Ovary (tissue), 9 donors: Measurements from ENCODE around the gene ANTXR1. TPM values are rescaled to one million over a fixed set of nuclear protein-coding genes. Genes with fewer than 3 reads are reported as not detected.
"Not testable (repeated sequence)": the region's sequence is repeated elsewhere in the genome, so short reads cannot be mapped to it uniquely, and the experiment has no call there.

Source experiments
- DNase-seq, 5 donors: peaks; one replicate each; pipeline ENCODE4 v3.0.0-alpha.2; 2019 to 2020
- H3K27ac ChIP-seq, 2 donors: fragments of 200-600 bp; one replicate each; pipeline versions ENCODE4 v1.5.1 to v1.8.0; 2019 to 2022
- H3K27me3 ChIP-seq: fragments of 200-600 bp; one replicate; pipeline ENCODE4 v1.8.0; 2022
- H3K36me3 ChIP-seq: fragments of 200-600 bp; sonication (generic); one replicate; pipeline ENCODE4 v1.5.1; 2019
- H3K4me1 ChIP-seq: one replicate; pipeline ENCODE4 v1.8.1; 2013; ENCODE audit warnings: mild to moderate bottlenecking, moderate library complexity; ENCODE audit not compliant: insufficient read depth
- H3K4me3 ChIP-seq: fragments of 200-600 bp; sonication (generic); one replicate; pipeline ENCODE4 v1.5.1; 2017
- H3K9me3 ChIP-seq, 2 donors: fragments of 200-600 bp in 1 of 2; sonication (generic) in 1 of 2; one replicate each; pipeline versions ENCODE4 v1.5.1 to v1.8.1; 2013 to 2019; ENCODE audit warnings: mild to moderate bottlenecking in 1 of 2, moderate library complexity in 1 of 2
- EP300 ChIP-seq: sonication (generic); formaldehyde crosslinking; IDR thresholded peaks from one replicate; pipeline ENCODE4 v1.6.1; 2017; ENCODE audit warnings: antibody characterized with exemption
- POLR2A ChIP-seq: fragments of 450-650 bp; IDR thresholded peaks from one replicate; pipeline ENCODE4 v1.6.1; 2017; ENCODE audit warnings: antibody characterized with exemption, mild to moderate bottlenecking, moderate library complexity
- WGBS, 3 donors: extraction: QIAGEN DNeasy Blood & Tissue Kit in 1 of 3; methylation state at CpG; one replicate each; pipeline versions ENCODE4 v1.1.5 to v1.1.7; 2013 to 2017; 5-methylcytosine and 5-hydroxymethylcytosine counted together
- intact Hi-C, 4 donors: fragments of 100-400 bp; cut with DNase I; formaldehyde crosslinking; loops; one replicate each; pipeline versions ENCODE4 v1.11.0 to v1.15.1; 2022 to 2023
- polyA plus RNA-seq, 2 donors: library from polyadenylated mRNA; stranded (reverse); fragments of 200-250 nt in 1 of 2; fragments of 350-450 nt in 1 of 2; fragmentation: Illumina TruSeq in 1 of 2; extraction: RNeasy Lipid Tissue Mini Kit (QIAGEN cat#74804) in 1 of 2; gene quantifications; one replicate each; pipeline ENCODE4 v1.2.3, GENCODE V29; 2013 to 2014
- total RNA-seq, 7 donors: library from RNA; depleted of rRNA in 2 of 7; stranded (reverse); fragments of >200 nt in 2 of 7; fragmentation: NEBNext Ultra II Directional in 3 of 7; extraction: Animal tissue kit (Norgen Biotek cat#: 25700) in 3 of 7; gene quantifications; one replicate each; pipeline versions ENCODE4 v1.1.0 to v1.2.4, GENCODE V29; 2016 to 2023
- TF ChIP-seq, protein P1 (sequence below), 3 donors: fragments of 450-650 bp in 2 of 3; fragments of 200-600 bp in 1 of 3; IDR thresholded peaks; one replicate each; pipeline versions ENCODE4 v1.5.1 to v1.8.0; 2016 to 2022; ENCODE audit warnings: antibody characterized with exemption in 3 of 3, mild to moderate bottlenecking in 1 of 3
- donor health status: DM: no; HTN: no; CAD: no; lungs with moderate emphysema.
- donor health status: DM: no; HTN: no; CAD: no.
- donor health status: Bipolar disorder and iron deficiency.
- donor health status: DM: yes; HTN: yes; CAD: no.
- donor health status: DM: no; HTN: no; CAD: no.
- donor health status: DM: yes; HTN: yes; CAD: no.

Gene ANTXR1
- total and polyA plus RNA-seq, 9 donors, result 73.0 to 276 (median 152) TPM

- no peak for DNase-seq
- Histone ChIP-seq H3K27me3 (no peaks in the 10 kb centered on the region), H3K9me3 (no peaks in the 10 kb centered on the region), H3K27ac (no peak overlapping the region), H3K36me3 (no peaks in the 10 kb centered on the region), H3K4me1 (peaks cover 7% of the 10 kb centered on the region), H3K4me3 (no peak overlapping the region)
- intact Hi-C loops, result no loop called here
- TF ChIP-seq EP300 (no peak), POLR2A (no peak)
Measured at GRCh38 chr2:69227716-69228115, 214.7 kb downstream of the ANTXR1 start.

DNA sequence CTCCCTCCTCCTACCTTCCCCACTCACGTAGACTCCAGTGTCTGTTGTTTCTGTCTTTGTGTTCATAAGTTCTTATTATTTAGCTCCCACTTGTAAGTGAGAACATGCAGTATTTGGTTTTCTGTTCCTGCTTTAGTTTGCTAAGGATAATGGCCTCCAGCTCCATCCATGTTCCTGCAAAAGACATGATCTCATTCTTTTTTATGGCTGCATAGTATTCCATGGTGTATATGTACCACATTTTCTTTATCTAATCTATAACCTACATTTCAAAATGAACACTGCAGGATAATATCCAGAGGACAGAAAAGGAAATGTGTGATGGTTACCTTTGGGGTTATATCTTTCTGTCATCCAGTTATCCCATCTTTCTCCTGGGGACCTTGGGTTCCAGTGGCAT lies 218.0 kb downstream of the ANTXR1 start:
- 89 to 96% (median 94%) methylated on average over 1 of the region's 1 CpG for WGBS, 3 donors
- DNase-seq, intact Hi-C loops, H3K9me3 ChIP-seq, H3K27me3 ChIP-seq, H3K4me3 ChIP-seq, H3K27ac ChIP-seq, H3K4me1 ChIP-seq, H3K36me3 ChIP-seq: not testable (repeated sequence)

GRCh38 chr2:69231612-69232277 lies 218.8 kb downstream of the ANTXR1 start:
- intact Hi-C loops, result no loop called here
- 52 to 58% (median 53%) methylated on average over 6 of the region's 6 CpGs for WGBS, 3 donors
- Histone ChIP-seq H3K36me3 (no peaks in the 10 kb centered on the region), H3K27ac (no peak overlapping the region), H3K4me3 (no peak overlapping the region), H3K9me3 (no peaks in the 10 kb centered on the region), H3K4me1 (no peaks in the 10 kb centered on the region), H3K27me3 (no peaks in the 10 kb centered on the region)
- TF ChIP-seq, protein P1, sequence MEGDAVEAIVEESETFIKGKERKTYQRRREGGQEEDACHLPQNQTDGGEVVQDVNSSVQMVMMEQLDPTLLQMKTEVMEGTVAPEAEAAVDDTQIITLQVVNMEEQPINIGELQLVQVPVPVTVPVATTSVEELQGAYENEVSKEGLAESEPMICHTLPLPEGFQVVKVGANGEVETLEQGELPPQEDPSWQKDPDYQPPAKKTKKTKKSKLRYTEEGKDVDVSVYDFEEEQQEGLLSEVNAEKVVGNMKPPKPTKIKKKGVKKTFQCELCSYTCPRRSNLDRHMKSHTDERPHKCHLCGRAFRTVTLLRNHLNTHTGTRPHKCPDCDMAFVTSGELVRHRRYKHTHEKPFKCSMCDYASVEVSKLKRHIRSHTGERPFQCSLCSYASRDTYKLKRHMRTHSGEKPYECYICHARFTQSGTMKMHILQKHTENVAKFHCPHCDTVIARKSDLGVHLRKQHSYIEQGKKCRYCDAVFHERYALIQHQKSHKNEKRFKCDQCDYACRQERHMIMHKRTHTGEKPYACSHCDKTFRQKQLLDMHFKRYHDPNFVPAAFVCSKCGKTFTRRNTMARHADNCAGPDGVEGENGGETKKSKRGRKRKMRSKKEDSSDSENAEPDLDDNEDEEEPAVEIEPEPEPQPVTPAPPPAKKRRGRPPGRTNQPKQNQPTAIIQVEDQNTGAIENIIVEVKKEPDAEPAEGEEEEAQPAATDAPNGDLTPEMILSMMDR (IDR thresholded peaks at IDR 0.05), result no peak
- TF ChIP-seq POLR2A (no peak), EP300 (no peak)
- DNase-seq, result no peak

GRCh38 chr2:69235835-69236234 lies 222.9 kb downstream of the ANTXR1 start:
- H3K9me3 ChIP-seq, DNase-seq, intact Hi-C loops, H3K27ac ChIP-seq, H3K4me1 ChIP-seq, H3K27me3 ChIP-seq, H3K4me3 ChIP-seq, H3K36me3 ChIP-seq: not testable (repeated sequence)
- 89 to 96% (median 94%) methylated on average over 4 of the region's 4 CpGs for WGBS, 3 donors

GRCh38 chr2:69237070-69237670 lies 224.2 kb downstream of the ANTXR1 start:
- no peak overlapping the region for H3K27ac ChIP-seq
- 34 to 38% (median 37%) methylated on average over 6 of the region's 6 CpGs for WGBS, 3 donors
- DNase-seq, result no peak
- no peak overlapping the region for H3K4me3 ChIP-seq
- no peaks in the 10 kb centered on the region for H3K9me3 ChIP-seq
- no peaks in the 10 kb centered on the region for H3K27me3 ChIP-seq
- intact Hi-C loops, result no loop called here
- peaks cover 8% of the 10 kb centered on the region for H3K4me1 ChIP-seq
- no peaks in the 10 kb centered on the region for H3K36me3 ChIP-seq
- TF ChIP-seq, protein P1 (IDR thresholded peaks at IDR 0.05), result no peak
- TF ChIP-seq POLR2A (no peak), EP300 (no peak)

- no peak for TF ChIP-seq EP300
- TF ChIP-seq, protein P1 (IDR thresholded peaks at IDR 0.05), result no peak
- TF ChIP-seq POLR2A, result no peak
- H3K27ac ChIP-seq, result no peak overlapping the region
- no peaks in the 10 kb centered on the region for H3K9me3 ChIP-seq
- H3K27me3 ChIP-seq, result no peaks in the 10 kb centered on the region
- intact Hi-C loops, result no loop called here
- H3K4me1 ChIP-seq, result peaks cover 8% of the 10 kb centered on the region
- no peak for DNase-seq
- no peaks in the 10 kb centered on the region for H3K36me3 ChIP-seq
- 39 to 44% (median 43%) methylated on average over 6 of the region's 6 CpGs for WGBS, 3 donors
- no peak overlapping the region for H3K4me3 ChIP-seq
Measured at GRCh38 chr2:69238449-69239031, 225.6 kb downstream of the ANTXR1 start.
